HG02571 (cell line): ENCODE measurements around the gene COL24A1.
A peak's percentile ranks its signal among the peaks of the same experiment; 100 is the strongest.
"Not testable (repeated sequence)": the region's sequence is repeated elsewhere in the genome, so short reads cannot be mapped to it uniquely, and the experiment has no call there.

Source experiments
- ATAC-seq: cut with Tn5 transposase; IDR thresholded peaks from one replicate; pipeline ENCODE4 v1.9.1; 2021; ENCODE audit warnings: mild to moderate bottlenecking, moderate library complexity; ENCODE audit not compliant: unreplicated experiment

COL24A1 gene

DNA sequence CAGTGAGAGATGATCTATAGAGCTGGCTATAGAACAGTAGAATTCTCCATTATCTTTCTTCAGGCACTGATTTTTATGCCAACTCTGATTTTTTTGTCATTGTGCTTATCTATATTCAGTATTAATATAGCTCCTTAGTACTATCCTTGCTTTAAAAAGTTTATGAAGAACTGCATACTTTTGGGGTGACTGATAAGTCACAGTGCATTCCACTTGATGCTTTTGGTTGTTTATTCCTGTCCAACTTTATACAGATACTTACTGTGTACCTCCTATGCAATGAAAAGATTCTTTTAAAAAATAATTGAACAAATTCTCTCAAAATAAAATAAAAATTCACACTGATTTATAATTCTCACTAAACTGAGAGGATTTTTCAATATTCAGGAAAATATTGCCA, 71.6 kb downstream of the COL24A1 start:
- ATAC-seq, result no peak

DNA sequence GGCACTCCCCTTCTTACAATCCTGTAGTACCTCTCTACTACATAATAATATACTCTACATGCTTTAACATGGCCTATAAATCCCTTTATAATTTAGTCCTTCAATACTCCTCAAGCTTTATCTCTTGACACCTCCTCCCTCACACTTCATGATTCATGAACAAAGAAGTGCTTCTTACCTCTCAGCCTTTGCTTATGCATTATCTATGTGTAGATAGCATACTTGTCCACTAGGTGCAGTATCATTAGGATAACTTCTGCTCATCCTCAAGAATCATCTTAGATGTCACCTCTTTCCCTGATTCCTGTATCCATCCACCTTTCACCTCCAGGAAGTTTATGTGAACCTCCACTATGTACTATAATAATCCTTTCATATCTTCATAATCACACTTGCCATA, 74.4 kb downstream of the COL24A1 start:
- ATAC-seq, result no peak

DNA sequence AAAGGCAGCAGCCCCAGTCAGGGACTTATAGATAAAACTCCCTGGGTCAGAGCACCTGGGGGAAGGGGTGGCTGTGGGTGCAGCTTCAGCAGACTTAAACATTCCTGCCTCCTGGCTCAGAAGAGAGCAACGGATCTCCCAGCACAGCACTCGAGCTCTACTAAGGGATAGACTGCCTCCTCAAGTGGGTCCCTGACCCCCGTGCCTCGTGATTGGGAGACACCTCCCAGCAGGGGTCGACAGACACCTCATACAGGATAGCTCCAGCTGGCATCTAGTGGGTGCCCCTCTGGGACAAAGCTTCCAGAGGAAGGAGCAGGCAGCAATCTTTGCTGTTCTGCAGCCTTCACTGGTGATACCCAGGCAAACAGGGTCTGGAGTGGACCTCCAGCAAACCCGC, 84.1 kb downstream of the COL24A1 start:
- not testable (repeated sequence) for ATAC-seq

DNA sequence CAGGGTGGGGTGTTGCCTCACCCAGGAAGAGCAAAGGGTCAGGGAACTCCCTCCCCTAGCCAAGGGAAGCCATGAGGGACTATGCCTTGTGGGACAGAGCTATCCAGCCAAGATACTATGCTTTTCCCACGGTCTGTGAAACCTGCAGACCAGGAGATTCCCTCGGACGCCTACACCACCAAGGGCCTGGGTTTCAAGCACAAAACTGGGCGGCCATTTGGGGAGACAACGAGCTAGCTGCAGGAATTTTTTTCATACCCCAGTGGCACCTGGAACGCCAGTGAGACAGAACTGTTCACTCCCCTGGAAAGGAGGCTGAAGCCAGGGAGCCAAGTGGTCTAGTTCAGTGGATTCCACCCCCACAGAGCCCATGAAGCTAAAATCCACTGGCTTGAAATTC, 84.7 kb downstream of the COL24A1 start:
- ATAC-seq, result not testable (repeated sequence)

DNA sequence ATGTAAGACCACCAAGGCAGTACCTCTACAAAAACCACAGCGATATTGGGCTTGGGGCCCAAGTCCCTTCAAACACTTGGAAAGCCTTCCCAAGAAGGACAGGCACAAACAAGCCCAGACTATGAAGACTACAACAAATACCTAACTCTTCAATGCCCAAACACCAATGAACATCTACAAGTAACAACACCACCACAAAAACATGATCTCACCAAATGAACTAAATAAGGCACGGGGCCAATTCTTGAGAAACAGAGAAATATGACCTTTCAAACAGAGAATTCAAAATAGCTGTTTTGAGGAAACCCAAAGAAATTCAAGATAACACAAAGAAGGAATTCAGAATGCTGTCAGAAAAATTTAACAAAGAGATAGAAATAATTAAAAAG, 86.8 kb downstream of the COL24A1 start:
- no peak for ATAC-seq

DNA sequence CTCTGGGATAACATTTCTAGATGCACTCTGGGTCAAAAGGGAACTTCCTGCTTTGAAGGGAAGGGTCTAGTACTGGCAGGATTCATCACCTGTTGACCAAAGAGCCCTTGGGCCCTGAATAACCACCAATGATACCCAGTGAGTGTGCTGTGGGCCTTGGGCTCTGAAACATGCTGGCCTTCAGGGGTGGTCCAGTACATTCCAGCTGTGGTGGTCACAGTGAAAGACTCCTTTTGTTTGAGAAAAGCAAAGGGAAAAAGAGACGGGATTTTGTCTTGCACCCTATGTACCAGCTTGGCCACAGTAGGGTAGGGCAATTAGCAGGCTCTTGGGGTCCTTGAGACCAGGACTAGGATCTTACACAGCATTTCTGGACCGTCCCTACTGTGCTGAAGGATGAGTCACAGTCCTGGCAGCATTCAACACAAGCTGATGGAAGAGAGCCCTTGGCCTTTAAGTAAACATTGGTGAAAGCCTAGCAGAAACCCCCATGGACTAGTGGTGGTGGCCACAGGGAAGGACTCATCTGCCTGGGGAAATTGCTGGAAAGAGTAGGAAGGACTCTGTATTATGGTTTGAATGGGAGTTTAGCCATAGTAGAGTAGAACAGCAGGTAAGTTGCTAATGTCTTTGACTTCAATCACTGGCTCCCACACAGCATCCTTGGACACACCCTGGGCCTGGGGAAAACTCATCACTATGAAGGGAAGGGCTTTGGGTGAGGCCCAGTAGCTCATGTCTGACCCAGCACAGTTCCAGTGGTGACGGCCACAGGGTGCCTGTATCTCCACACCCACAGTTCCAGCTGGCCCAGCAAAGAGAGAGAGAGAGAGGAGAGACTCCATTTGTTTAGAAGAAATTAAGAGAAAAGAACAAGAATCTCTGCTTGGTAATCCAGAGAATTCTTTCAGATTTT, 87.5 kb downstream of the COL24A1 start:
- ATAC-seq, result no peak

DNA sequence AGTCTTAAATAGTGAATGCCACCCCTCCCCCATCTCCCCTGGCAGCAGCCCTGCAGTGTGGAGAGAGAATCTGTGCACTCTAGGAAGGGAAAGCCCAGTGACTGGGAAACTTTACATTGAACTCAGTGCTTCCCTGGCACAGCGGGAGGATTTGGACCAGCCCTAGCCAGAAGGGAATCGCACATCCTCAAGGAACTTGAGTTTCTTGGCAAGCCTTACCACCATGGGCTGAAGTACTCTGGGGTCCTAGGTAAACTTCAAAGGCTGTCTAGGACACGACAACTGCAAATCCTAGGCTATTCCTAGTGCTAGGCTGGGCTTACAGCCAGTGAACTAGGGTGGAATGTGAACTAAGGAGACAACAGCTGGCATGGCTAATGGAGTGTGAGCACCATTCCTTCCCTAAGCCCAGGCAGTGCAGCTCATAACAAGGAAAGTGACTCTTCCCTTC, 88.3 kb downstream of the COL24A1 start:
- ATAC-seq, result no peak

DNA sequence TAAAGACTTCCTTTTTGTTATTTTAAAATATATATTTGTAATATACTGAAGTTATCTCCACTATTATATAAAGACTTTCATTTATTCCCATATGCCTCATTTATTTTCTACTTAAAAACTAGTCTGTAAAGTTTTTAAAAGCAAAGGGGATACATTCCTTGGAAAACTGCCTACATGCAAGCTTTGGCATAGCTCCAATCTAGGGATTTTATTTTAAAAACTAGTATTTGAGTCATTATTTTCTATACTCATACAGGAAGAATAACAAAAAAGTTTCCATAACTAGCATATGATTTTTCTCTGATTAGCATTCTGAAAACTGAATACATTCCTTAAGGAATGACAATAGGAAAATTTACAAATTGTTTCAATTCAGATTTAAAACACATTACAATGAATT, 88.9 kb downstream of the COL24A1 start:
- ATAC-seq, result no peak

DNA sequence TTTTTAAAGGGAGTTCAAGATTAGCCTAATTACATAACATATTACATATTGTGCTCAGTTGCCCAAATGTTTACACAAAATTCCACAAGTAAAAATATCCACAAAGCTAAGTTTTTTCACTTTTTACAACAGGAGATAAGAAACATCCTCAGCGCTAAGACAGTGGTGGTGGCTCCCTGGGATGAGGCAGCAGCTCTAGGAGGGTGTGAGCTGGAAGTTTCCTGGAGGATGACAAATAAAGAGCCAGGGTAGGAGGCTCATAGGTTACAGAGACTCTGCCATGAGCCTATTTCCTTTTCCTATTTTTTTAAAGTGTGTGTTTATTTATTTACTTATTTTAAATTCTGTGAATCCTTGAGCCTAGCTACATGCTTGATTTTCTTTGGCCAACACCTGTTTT, 91.7 kb downstream of the COL24A1 start:
- ATAC-seq, result no peak

DNA sequence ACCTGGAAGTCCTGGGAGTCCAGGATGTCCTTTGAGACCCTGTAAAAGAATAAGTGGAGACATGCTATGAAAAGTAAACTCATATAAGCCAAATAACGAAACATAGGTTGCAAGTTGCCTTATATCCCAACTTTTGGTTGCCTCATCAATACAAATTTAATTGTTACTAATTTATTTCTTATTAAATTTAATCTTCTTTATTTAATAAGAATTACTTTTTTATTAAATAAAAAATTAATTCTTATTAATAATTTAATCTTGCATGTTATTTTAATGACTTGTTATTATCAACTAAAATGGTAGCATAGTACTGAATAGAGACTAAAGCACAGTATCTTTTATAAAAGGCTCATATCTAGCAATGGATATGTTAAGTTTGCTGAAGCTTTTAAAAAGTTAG, 92.9 kb downstream of the COL24A1 start:
- no peak for ATAC-seq

DNA sequence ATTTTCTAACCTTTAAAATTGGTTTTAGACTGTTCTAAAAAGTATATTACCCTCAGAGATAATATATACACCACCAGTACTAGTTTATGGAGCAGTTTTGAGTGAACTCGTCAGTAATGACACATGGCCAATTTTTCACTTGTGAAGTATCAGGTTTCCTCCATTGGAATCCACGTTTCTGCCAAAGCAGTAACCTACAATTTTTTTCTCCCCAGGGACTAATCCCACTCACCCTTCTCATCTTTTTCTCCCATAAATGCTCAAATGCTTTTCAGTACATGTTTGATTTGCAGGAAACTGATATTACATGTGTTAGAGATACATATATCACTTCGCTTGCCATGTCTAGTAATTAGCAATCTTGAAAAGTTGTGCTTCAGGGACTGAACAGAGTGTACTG, 94.1 kb downstream of the COL24A1 start:
- no peak for ATAC-seq

DNA sequence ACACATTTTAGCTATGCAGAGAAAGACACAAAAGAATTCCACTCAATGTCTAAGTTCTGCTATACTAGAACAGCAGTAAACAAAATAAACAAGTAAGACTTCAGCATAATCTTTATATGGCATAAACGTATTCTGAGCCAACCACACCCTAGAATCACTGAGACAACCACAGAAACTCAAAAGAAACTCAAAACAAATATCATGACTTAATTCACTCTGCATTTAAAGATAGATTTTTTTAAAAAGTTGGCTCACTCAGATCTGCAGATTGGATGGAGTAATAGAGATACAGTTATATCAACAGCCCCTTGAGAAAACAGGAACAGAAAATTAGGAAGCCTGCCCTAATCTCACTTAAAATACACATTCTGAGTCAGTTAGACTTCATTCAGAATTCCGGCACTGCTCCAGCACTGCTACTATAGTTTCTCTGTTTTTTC, 95.0 kb downstream of the COL24A1 start:
- ATAC-seq, result no peak

DNA sequence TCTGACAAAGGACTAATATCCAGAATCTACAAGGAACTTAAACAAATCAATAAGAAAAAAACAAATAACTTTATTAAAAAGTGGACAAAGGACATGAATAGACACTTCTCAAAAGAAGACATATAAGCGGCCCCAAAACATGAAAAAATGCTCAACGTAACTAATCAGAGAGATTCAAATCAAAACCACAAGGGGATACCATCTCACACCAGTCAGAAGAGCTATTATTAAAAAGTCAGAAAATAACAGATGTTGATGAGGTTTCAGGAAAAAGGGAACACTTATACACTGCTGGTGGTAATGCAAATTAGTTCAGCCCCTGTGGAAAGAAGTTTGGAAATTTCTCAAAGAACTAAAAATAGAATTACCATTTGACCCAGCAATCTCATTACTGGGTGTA, 102.2 kb downstream of the COL24A1 start:
- ATAC-seq, result no peak

DNA sequence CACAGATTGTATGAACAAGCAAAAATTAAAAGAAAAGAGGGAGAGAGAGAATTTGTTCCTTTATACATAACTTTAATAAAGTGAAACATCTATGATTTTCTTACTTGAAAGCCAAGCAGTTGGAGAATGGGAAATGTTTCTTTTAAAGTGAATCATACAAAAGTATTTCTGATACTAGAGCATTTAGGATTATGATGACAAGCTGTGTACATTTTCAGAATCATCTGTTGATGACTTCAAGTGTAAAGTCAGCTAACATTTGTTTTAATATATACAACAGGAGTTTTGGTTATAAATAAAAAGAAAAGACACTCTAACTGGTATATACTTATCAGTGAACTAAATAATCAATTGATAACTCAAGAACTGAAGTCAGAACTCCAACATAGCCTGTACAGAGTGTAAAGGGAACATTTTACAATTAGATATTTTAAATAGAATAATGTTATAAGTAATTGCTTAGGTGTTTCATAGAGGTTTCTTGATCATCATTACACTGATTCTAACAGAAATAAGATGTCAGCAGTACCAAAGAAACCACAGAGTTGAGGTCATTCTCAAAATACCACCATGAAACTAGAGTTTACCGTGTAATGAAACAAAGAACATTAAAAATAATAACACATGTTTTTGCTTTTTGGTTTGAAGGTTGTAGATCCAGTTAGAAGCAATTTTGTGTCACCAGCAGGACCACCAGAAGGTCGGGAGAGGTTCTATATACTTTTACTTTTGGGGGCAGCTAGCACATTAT, 103.4 kb downstream of the COL24A1 start:
- peak; percentile 61 for ATAC-seq

DNA sequence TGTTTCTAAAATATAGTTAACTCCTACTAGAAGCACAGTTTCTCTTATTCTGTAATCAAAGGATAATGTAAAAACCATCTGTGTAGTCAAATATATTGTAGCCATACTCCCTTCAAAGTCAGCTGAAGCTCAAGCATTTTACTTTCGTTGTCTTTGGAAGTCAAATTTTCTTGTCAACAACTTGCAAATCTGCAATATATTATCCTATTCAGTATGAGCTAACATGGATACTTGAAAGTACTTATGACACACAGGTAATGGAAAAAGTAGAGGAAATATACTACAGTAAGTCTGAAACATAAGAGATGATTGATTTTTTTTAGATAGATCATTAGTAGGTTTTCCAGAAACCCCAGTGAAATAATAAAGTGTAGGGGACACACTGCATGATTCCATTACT, 121.5 kb downstream of the COL24A1 start:
- no peak for ATAC-seq

DNA sequence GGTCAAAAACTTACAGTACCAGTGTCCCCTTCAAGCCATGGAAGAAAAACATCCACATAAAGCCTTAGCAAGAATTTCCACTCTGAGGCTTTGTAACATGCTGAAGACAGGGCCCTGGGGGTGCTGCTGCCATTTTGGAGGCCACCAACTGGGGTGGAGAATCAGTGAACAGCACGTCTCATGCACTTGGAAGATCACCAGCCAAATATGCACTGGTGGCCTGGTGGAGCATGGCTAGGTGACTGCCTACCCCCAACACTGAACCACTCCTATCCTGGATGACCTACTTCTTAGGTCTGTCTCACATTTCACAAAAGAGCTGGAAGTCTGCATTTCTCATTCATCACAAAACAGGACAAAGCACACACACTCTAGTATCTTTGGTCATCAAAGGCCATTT, 126.4 kb downstream of the COL24A1 start:
- ATAC-seq, result no peak

DNA sequence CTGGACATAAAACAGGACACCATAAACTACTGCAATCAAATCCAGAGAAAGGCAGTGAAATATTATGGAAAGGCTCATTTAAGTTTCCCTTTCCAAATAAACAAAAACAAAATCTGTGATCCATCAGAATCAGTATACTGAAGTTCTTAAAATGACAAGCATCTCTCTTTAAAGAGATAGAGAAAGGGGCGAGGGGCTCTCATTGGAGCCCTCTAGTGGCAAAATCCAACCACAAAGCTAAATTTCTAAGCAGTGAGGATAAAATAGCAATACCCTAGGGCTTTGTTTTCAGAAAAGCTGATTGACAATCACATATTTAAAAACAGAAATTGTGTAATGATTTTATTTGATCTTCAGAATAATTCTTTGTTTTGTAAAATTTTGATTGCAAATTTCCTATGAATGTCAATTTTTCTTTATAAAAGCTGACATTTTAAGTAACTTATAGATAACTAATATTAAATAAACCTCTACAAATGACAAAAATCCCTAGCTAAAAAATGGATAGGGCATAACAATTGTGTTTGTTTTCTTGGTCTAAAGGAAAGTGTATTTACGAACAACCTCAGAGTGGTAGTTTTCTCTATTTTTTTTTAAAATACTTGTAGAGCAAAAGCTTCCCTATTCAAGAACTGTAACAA, 138.2 kb downstream of the COL24A1 start:
- no peak for ATAC-seq

DNA sequence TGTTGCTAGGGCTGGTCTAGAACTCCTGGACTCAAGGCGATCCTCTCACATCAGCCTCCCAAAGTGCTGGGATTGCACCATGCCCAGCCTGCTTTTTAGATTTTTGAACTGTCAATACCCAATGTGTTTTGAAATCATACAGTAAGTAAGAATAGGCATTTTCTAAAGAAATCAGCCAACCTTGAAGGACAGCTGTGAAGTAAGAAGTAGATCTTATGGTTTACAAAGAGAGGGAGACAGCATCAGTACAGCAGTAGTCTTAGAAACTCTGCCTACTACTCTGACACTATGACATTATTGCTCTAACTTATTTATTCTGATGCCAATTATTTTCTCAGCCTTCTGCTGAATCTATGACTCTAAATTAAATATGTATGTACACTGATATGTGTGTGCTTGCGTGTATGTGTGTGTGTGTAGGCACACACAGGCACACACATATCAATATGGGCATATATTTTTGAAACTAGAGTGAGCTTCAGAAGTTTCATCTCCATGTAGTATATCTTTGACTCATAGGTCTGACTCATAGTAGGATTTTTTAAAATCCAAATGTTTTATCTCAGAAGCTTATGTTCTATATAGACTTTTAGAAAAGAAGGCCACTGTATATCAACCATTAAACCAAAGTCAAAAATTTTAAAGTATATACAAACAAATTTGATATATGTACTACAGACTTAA, 140.4 kb downstream of the COL24A1 start:
- ATAC-seq, result peak; percentile 67

DNA sequence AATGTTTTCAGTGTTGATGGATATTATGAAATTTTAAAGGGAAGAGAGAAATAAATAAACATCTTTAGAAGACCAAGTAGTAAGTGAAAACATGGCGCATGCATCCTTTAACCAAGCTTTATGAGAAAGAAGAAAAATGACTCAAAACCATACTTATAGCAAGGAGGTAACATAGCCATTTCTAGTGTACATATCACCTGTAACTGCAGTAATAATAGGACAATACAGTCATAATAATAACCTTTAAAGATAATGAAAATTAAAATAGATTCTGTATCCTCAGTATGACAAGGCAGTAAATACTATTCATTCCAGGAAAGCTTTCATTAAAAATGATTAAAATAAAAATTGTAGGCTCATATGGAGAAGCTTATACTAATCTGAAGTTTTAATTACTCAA, 141.2 kb downstream of the COL24A1 start:
- no peak for ATAC-seq

DNA sequence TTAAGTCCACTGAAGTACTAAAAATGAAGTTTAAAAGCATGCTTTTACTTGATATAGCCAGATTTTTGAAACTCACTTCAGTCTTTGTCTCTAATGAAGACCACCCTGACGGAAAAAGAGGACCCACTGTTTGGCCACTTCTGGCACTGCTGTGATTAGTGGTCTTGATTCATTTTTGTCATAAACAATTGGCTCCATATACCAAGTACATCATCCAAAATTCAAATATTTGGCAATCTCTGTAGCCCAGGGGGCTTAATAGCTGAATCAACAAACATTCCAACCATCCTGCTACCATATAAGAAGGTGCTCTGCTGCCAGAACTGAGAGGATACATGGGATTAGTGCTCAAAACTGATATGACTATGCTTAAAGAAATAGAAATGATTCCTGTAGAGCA, 156.0 kb downstream of the COL24A1 start:
- ATAC-seq, result no peak
